Astrocyte of the spinal cord (primary cell): Measurements from ENCODE around the gene GATD1.

Experiments
- DNase-seq: peaks from one replicate; pipeline ENCODE4 v3.0.0; 2011; ENCODE audit warnings: low read depth, low spot score
- H3K4me3 ChIP-seq: 2 replicates; pipeline ENCODE4 v1.5.1; 2011; ENCODE audit warnings: low read depth, mild to moderate bottlenecking, low read length, moderate library complexity
- CTCF ChIP-seq: IDR thresholded peaks from 2 replicates; pipeline ENCODE4 v1.5.1; 2012; ENCODE audit warnings: low read depth, mild to moderate bottlenecking, low read length, inconsistent platforms
- in situ Hi-C: cut with HindIII; loops from 2 replicates; pipeline ENCODE4 v1.10.0; 2017; ENCODE audit warnings: low sequenced_read_pairs

The GATD1 gene

GRCh38 chr11:819129-819931 lies 42.0 kb upstream of the GATD1 start:
- in situ Hi-C loops: no loop called here
- DNase-seq: peak; percentile 83
- peak overlapping the region; percentile 62 for H3K4me3 ChIP-seq
- no peak for TF ChIP-seq CTCF

- no peak for TF ChIP-seq CTCF
- DNase-seq: no peak
- H3K4me3 ChIP-seq: peak within 1 kb of the TSS; percentile 62
- in situ Hi-C loops: no loop called here
These were observed 41.3 kb upstream of the GATD1 start, which contains the start of gene PNPLA2 for GRCh38 chr11:818396-819128. Gene PNPLA2 (plus strand): TSS chr11:818914. CDS start chr11:819719, 805 bp downstream.

- no peak overlapping the region for H3K4me3 ChIP-seq
- no peak for TF ChIP-seq CTCF
- DNase-seq: no peak
- in situ Hi-C loops: no loop called here
These were observed 39.1 kb upstream of the GATD1 start for GRCh38 chr11:816433-816779.

- in situ Hi-C loops: no loop called here
- no peak for TF ChIP-seq CTCF
- no peak for DNase-seq
- no peak overlapping the region for H3K4me3 ChIP-seq
These were observed 38.6 kb upstream of the GATD1 start for GRCh38 chr11:815675-816432.

- in situ Hi-C loops: no loop called here
- no peak for DNase-seq
- TF ChIP-seq CTCF: no peak
- no peak overlapping the region for H3K4me3 ChIP-seq
These were observed 36.3 kb upstream of the GATD1 start for GRCh38 chr11:813456-814096.

GRCh38 chr11:813072-813455 lies 35.8 kb upstream of the GATD1 start:
- TF ChIP-seq CTCF: no peak
- no peak for DNase-seq
- in situ Hi-C loops: no loop called here
- H3K4me3 ChIP-seq: no peak overlapping the region
